ENCODE data around the gene CLCN2.

- TF ChIP-seq EZH2 (IDR thresholded peaks at IDR 0.05; ENCODE audit: borderline replicate concordance) (no peak), EZH2phosphoT487 (IDR thresholded peaks at IDR 0.05; ENCODE audit: low read depth, severe bottlenecking, unreplicated experiment) (no peak)
These were observed 7.2 kb downstream of the CLCN2 start for GRCh38 chr3:184354121-184354728.
